HG03139 (cell line): Measurements from ENCODE around the gene RPL19.

Experiments used
- ATAC-seq: cut with Tn5 transposase; IDR thresholded peaks from one replicate; pipeline ENCODE4 v1.9.1; 2021; ENCODE audit not compliant: unreplicated experiment

Gene RPL19

GRCh38 chr17:39222866-39223834, 23.1 kb downstream of the RPL19 start:
- ATAC-seq = no peak

GRCh38 chr17:39223907-39224777, 24.1 kb downstream of the RPL19 start:
- no peak for ATAC-seq

GRCh38 chr17:39224778-39225307, 24.8 kb downstream of the RPL19 start:
- no peak for ATAC-seq

GRCh38 chr17:39225308-39225958, 25.4 kb downstream of the RPL19 start, which contains the start of gene STAC2:
Gene STAC2, minus strand, starts transcription at chr17:39225945. Its CDS starts 443 bp downstream, at chr17:39225502.
- no peak for ATAC-seq

- no peak for ATAC-seq
Observed at GRCh38 chr17:39225959-39226683, 26.0 kb downstream of the RPL19 start.

GRCh38 chr17:39227364-39227919, 27.4 kb downstream of the RPL19 start:
- ATAC-seq = no peak

- no peak for ATAC-seq
Observed at GRCh38 chr17:39229274-39229913, 29.3 kb downstream of the RPL19 start.

- ATAC-seq = no peak
Observed at GRCh38 chr17:39230361-39230760, 30.3 kb downstream of the RPL19 start.

- ATAC-seq = no peak
Observed at GRCh38 chr17:39231091-39231561, 31.0 kb downstream of the RPL19 start.

GRCh38 chr17:39231591-39232551, 31.8 kb downstream of the RPL19 start:
- no peak for ATAC-seq

- ATAC-seq = no peak
Observed at GRCh38 chr17:39235555-39236449, 35.7 kb downstream of the RPL19 start.

GRCh38 chr17:39236450-39236927, 36.4 kb downstream of the RPL19 start:
- no peak for ATAC-seq

- ATAC-seq = no peak
Observed at GRCh38 chr17:39236981-39237441, 36.9 kb downstream of the RPL19 start.

GRCh38 chr17:39237586-39237985, 37.5 kb downstream of the RPL19 start:
- ATAC-seq = no peak

- ATAC-seq = no peak
Observed at GRCh38 chr17:39238311-39238972, 38.4 kb downstream of the RPL19 start.

GRCh38 chr17:39239640-39240314, 39.7 kb downstream of the RPL19 start:
- ATAC-seq = no peak
